ENCODE measurements around the gene SZRD1. TPM values are rescaled to one million over a fixed set of nuclear protein-coding genes. Genes with fewer than 3 reads are reported as not detected.
A peak's percentile ranks its signal among the peaks of the same experiment; 100 is the strongest.

The SZRD1 gene
- polyA plus RNA-seq, 1 donor from 2014 or later = 13.6 TPM

DNA sequence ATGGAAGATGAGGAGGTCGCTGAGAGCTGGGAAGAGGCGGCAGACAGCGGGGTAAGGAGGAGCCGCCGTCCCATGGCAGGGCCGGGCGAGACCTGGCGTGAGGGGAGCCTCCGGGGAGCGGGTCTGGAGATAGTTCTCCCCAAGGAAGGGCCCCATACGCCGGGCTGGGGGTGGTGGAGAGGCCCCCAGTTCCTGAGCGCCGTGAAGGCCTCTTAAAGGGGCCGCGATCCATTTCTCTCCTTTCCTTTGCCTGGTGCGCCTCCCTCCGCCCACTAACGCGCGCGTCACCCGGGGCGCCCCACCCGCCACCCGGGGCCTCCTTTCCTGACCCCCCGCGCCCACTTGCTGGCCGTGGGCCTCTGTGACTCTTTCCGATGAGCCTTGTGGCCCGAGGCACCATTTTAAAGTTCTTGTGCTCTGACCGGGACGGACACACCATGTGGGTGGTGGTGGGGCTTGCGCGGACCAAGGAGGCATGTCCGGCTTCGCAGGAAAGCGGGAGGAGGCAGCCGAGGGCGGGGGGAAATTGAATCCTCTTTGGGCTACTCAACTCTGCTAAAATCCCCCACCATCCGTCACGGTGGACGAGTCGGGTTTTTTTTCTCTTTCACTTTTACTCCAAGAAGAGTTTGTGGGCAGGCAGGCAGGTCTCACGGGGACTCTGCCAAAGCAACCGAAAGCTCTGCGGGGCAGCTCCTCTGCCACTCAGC is 371 bp downstream of the SZRD1 start:
- H3K79me2 ChIP-seq (replicated peaks; ENCODE audit: insufficient read depth, low read length) = peaks cover 47% of the 10 kb centered on the region

GRCh38 chr1:16367968-16368890 is 1.2 kb downstream of the SZRD1 start:
- H3K9me2 ChIP-seq (ENCODE audit: insufficient read depth, low read length) = no peaks in the 10 kb centered on the region
- H2AFZ ChIP-seq (ENCODE audit: low read depth, low read length) = peak overlapping the region; percentile 83
- H3F3A ChIP-seq (ENCODE audit: insufficient read depth, low read length, poor library complexity, severe bottlenecking) = no peaks in the 10 kb centered on the region
- H3K27ac ChIP-seq (ENCODE audit: low read length) = peak overlapping the region; percentile 98
- H3K79me2 ChIP-seq (replicated peaks; ENCODE audit: insufficient read depth, low read length) = peaks cover 54% of the 10 kb centered on the region
- H3K36me3 ChIP-seq (ENCODE audit: insufficient read depth, low read length) = no peaks in the 10 kb centered on the region
- H3K27me3 ChIP-seq (ENCODE audit: insufficient read depth, low read depth, low read length) = no peaks in the 10 kb centered on the region
- H3K4me2 ChIP-seq (ENCODE audit: low read length) = peak overlapping the region; percentile 99
- H3K9ac ChIP-seq (ENCODE audit: low read length) = peak overlapping the region; percentile 95
- H3K9me3 ChIP-seq (ENCODE audit: low read length) = no peaks in the 10 kb centered on the region
- H3K4me3 ChIP-seq (ENCODE audit: low read length) = peak overlapping the region; percentile 99
- peaks cover 3% of the 10 kb centered on the region for H4K20me1 ChIP-seq (ENCODE audit: insufficient read depth)
- TF ChIP-seq TAF1 (IDR thresholded peaks at IDR 0.05; ENCODE audit: low read depth) (no peak), EP300 (conservative IDR thresholded peaks at IDR 0.05; ENCODE audit: poor library complexity, severe bottlenecking) (no peak), MXI1 (conservative IDR thresholded peaks at IDR 0.05; ENCODE audit: poor library complexity, severe bottlenecking) (no peak), POLR2AphosphoS5 (IDR thresholded peaks at IDR 0.05) (no peak), CTCF (IDR thresholded peaks at IDR 0.05; ENCODE audit: poor library complexity, severe bottlenecking) (no peak)

More for the DNA sequence above, 371 bp downstream of the SZRD1 start:
- H3K36me3 ChIP-seq (ENCODE audit: insufficient read depth, low read length) = no peaks in the 10 kb centered on the region
- no peaks in the 10 kb centered on the region for H3K9me2 ChIP-seq (ENCODE audit: insufficient read depth, low read length)
- H3K4me2 ChIP-seq (ENCODE audit: low read length) = peak overlapping the region; percentile 99
- peak overlapping the region; percentile 83 for H2AFZ ChIP-seq (ENCODE audit: low read depth, low read length)
- no peaks in the 10 kb centered on the region for H3F3A ChIP-seq (ENCODE audit: insufficient read depth, low read length, poor library complexity, severe bottlenecking)
- peak overlapping the region; percentile 98 for H3K27ac ChIP-seq (ENCODE audit: low read length)
- peaks cover 3% of the 10 kb centered on the region for H4K20me1 ChIP-seq (ENCODE audit: insufficient read depth)
- H3K9me3 ChIP-seq (ENCODE audit: low read length) = no peaks in the 10 kb centered on the region
- peak overlapping the region; percentile 99 for H3K4me3 ChIP-seq (ENCODE audit: low read length)
- peak; percentile 60 for TF ChIP-seq RAD21 (conservative IDR thresholded peaks at IDR 0.05)
- TF ChIP-seq EP300 (conservative IDR thresholded peaks at IDR 0.05; ENCODE audit: poor library complexity, severe bottlenecking) = peak; percentile 67
- peak; percentile 97 for TF ChIP-seq POLR2AphosphoS5 (IDR thresholded peaks at IDR 0.05)
- TF ChIP-seq TAF1 (IDR thresholded peaks at IDR 0.05; ENCODE audit: low read depth) = peak; percentile 74
- TF ChIP-seq MXI1 (conservative IDR thresholded peaks at IDR 0.05; ENCODE audit: poor library complexity, severe bottlenecking) = peak; percentile 88
- TF ChIP-seq, protein P1, sequence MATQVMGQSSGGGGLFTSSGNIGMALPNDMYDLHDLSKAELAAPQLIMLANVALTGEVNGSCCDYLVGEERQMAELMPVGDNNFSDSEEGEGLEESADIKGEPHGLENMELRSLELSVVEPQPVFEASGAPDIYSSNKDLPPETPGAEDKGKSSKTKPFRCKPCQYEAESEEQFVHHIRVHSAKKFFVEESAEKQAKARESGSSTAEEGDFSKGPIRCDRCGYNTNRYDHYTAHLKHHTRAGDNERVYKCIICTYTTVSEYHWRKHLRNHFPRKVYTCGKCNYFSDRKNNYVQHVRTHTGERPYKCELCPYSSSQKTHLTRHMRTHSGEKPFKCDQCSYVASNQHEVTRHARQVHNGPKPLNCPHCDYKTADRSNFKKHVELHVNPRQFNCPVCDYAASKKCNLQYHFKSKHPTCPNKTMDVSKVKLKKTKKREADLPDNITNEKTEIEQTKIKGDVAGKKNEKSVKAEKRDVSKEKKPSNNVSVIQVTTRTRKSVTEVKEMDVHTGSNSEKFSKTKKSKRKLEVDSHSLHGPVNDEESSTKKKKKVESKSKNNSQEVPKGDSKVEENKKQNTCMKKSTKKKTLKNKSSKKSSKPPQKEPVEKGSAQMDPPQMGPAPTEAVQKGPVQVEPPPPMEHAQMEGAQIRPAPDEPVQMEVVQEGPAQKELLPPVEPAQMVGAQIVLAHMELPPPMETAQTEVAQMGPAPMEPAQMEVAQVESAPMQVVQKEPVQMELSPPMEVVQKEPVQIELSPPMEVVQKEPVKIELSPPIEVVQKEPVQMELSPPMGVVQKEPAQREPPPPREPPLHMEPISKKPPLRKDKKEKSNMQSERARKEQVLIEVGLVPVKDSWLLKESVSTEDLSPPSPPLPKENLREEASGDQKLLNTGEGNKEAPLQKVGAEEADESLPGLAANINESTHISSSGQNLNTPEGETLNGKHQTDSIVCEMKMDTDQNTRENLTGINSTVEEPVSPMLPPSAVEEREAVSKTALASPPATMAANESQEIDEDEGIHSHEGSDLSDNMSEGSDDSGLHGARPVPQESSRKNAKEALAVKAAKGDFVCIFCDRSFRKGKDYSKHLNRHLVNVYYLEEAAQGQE (IDR thresholded peaks at IDR 0.05; ENCODE audit: borderline replicate concordance) = peak; percentile 55
- peak; percentile 58 for TF ChIP-seq CTCF (IDR thresholded peaks at IDR 0.05; ENCODE audit: poor library complexity, severe bottlenecking)
- TF ChIP-seq SMC3 (conservative IDR thresholded peaks at IDR 0.05; ENCODE audit: poor library complexity) = peak; percentile 43
- no peak for TF ChIP-seq EZH2 (IDR thresholded peaks at IDR 0.05; ENCODE audit: borderline replicate concordance, insufficient read depth, low read length, poor library complexity, severe bottlenecking)
- H3K27me3 ChIP-seq (ENCODE audit: insufficient read depth, low read depth, low read length) = no peaks in the 10 kb centered on the region
- peak overlapping the region; percentile 95 for H3K9ac ChIP-seq (ENCODE audit: low read length)

Data from neural cell (in vitro differentiated cells).